HCT116 (cell line): Measurements from ENCODE around the gene MPHOSPH10. TPM values are rescaled to one million over a fixed set of nuclear protein-coding genes. Genes with fewer than 3 reads are reported as not detected.

Source experiments
- ATAC-seq: fragments of 200-7000 bp; cut with Tn5 transposase; 2 replicates; pipeline ENCODE4 v1.9.1; 2020; ENCODE audit warnings: mild to moderate bottlenecking, moderate library complexity
- BruUV-seq: library from RNA; stranded (reverse); fragments of 400-500 nt; replicated peaks from 2 replicates; lab custom pipeline; 2021; lab: Mats Ljungman, UMichigan
- CTCF ChIA-PET: fragments of 300-600 bp; sonication (Branson Sonifier 250); formaldehyde crosslinking; loops from one replicate; lab custom pipeline; 2021; ENCODE audit warnings: antibody characterized with exemption; lab: Charles Lee
- POLR2A ChIA-PET: fragments of 300-600, 350-600 bp; sonication (Branson Sonifier 250); formaldehyde crosslinking; loops from one replicate; lab custom pipeline; 2021; ENCODE audit warnings: antibody characterized with exemption; lab: Charles Lee
- RAD21 ChIA-PET, 2 experiments: fragments of 300-600 bp; sonication (Branson Sonifier 250); formaldehyde crosslinking; loops; one replicate each; lab custom pipeline; 2023; ENCODE audit warnings: low total read pairs in 2 of 2; ENCODE audit not compliant: uncharacterized antibody in 2 of 2, unreplicated experiment in 2 of 2, low non-redundant PET in 1 of 2; lab: Charles Lee
- DNase-seq: peaks from one replicate; pipeline ENCODE4 v3.0.0-alpha.2; 2010; ENCODE audit warnings: low read depth, low spot score
- H2AFZ ChIP-seq: fragments of 200-600 bp; shearing (Covaris generic), sonication (generic); 2 replicates; pipeline ENCODE4 v1.6.1; 2017; ENCODE audit warnings: low read depth, mixed run types, mixed read lengths, antibody characterized with exemption, low read length; ENCODE audit not compliant: poor library complexity, severe bottlenecking
- H3K27ac ChIP-seq: 2 replicates; pipeline ENCODE4 v1.5.1; 2012; ENCODE audit warnings: low read depth, low read length
- H3K27me3 ChIP-seq: fragments of 200-600 bp; sonication (generic); 2 replicates; pipeline ENCODE4 v1.6.1; 2016; ENCODE audit warnings: mixed run types, low read length, mixed read lengths; ENCODE audit not compliant: insufficient read depth
- H3K36me3 ChIP-seq, 2 experiments: fragments of 200-500 bp in 1 of 2; fragments of 200-600 bp in 1 of 2; sonication (Bioruptor generic) in 1 of 2; sonication (generic) in 1 of 2; 2 replicates each; pipeline versions ENCODE4 v1.5.1 to v1.6.1; 2014 to 2016; ENCODE audit warnings: low read length in 2 of 2, inconsistent platforms in 1 of 2, mixed read lengths in 1 of 2, mixed run types in 1 of 2; ENCODE audit not compliant: insufficient read depth in 2 of 2, control insufficient read depth in 1 of 2
- H3K4me1 ChIP-seq, 2 experiments: fragments of 200-600 bp in 1 of 2; sonication (generic) in 1 of 2; 2 replicates each; pipeline versions ENCODE4 v1.5.1 to v1.6.1; 2012 to 2017; ENCODE audit warnings: low read length in 2 of 2, inconsistent platforms in 1 of 2, mild to moderate bottlenecking in 1 of 2, mixed read lengths in 1 of 2, mixed run types in 1 of 2, moderate library complexity in 1 of 2; ENCODE audit not compliant: insufficient read depth in 2 of 2, control insufficient read depth in 1 of 2
- H3K4me2 ChIP-seq: fragments of 200-600 bp; sonication (generic); 2 replicates; pipeline ENCODE4 v1.6.1; 2017; ENCODE audit warnings: mixed run types, low read length, mixed read lengths
- H3K4me3 ChIP-seq, 2 experiments: fragments of 200-600 bp in 1 of 2; sonication (generic) in 1 of 2; replicated peaks in 1 of 2; 2 replicates each; pipeline ENCODE4 v1.5.1; 2011 to 2016; ENCODE audit warnings: low read length in 2 of 2, control low read depth in 1 of 2, low read depth in 1 of 2, mild to moderate bottlenecking in 1 of 2, mixed read lengths in 1 of 2, mixed run types in 1 of 2
- H3K79me2 ChIP-seq: fragments of 200-600 bp; sonication (generic); 2 replicates; pipeline ENCODE4 v1.6.1; 2017; ENCODE audit warnings: mild to moderate bottlenecking, mixed run types, low read length, moderate library complexity, mixed read lengths; ENCODE audit not compliant: insufficient read depth
- H3K9ac ChIP-seq: fragments of 200-600 bp; sonication (generic); 2 replicates; pipeline ENCODE4 v1.6.1; 2016; ENCODE audit warnings: low read length, mixed read lengths
- H3K9me2 ChIP-seq: fragments of 200-600 bp; sonication (generic), shearing (Covaris generic); 2 replicates; pipeline ENCODE4 v1.6.1; 2017; ENCODE audit warnings: mixed run types, mild to moderate bottlenecking, moderate library complexity; ENCODE audit not compliant: insufficient read depth
- H3K9me3 ChIP-seq, 2 experiments: fragments of 200-500 bp in 1 of 2; fragments of 200-600 bp in 1 of 2; sonication (Bioruptor generic) in 1 of 2; sonication (generic) in 1 of 2; 2 replicates each; pipeline ENCODE4 v1.6.1; 2014 to 2017; ENCODE audit warnings: low read length in 2 of 2, mixed read lengths in 2 of 2, inconsistent platforms in 1 of 2, low read depth in 1 of 2, mild to moderate bottlenecking in 1 of 2, mixed run types in 1 of 2, moderate library complexity in 1 of 2; ENCODE audit not compliant: control insufficient read depth in 1 of 2, insufficient read depth in 1 of 2
- H4K20me1 ChIP-seq: fragments of 200-600 bp; sonication (generic), shearing (Covaris generic); 2 replicates; pipeline ENCODE4 v1.6.1; 2017; ENCODE audit warnings: mixed run types, mild to moderate bottlenecking, moderate library complexity; ENCODE audit not compliant: insufficient read depth
- EGR1 ChIP-seq: IDR thresholded peaks from 2 replicates; pipeline ENCODE4 v1.6.1; 2012; ENCODE audit warnings: low read depth
- ELF1 ChIP-seq: IDR thresholded peaks from 2 replicates; pipeline ENCODE4 v1.6.1; 2012; ENCODE audit warnings: low read depth, borderline replicate concordance
- EZH2 ChIP-seq: fragments of 200-600 bp; sonication (generic); IDR thresholded peaks from 2 replicates; pipeline ENCODE4 v1.6.1; 2017; ENCODE audit warnings: antibody characterized with exemption, mixed run types
- EZH2phosphoT487 ChIP-seq: fragments of 200-600 bp; IDR thresholded peaks from 2 replicates; pipeline ENCODE4 v1.6.1; 2018; ENCODE audit warnings: antibody characterized with exemption, borderline replicate concordance
- FOSL1 ChIP-seq: IDR thresholded peaks from 2 replicates; pipeline ENCODE4 v1.6.1; 2012; ENCODE audit warnings: low read depth
- JUND ChIP-seq: IDR thresholded peaks from 2 replicates; pipeline ENCODE4 v1.6.1; 2012
- POLR2A ChIP-seq: IDR thresholded peaks from 2 replicates; pipeline ENCODE4 v1.7.0; 2011; ENCODE audit warnings: borderline replicate concordance; ENCODE audit not compliant: insufficient read depth, insufficient read length; ENCODE audit errors: extremely low read depth
- POLR2AphosphoS5 ChIP-seq: IDR thresholded peaks from 2 replicates; pipeline ENCODE4 v1.6.1; 2011; ENCODE audit warnings: mild to moderate bottlenecking, low read depth, low read length, moderate library complexity
- SRF ChIP-seq: IDR thresholded peaks from 2 replicates; pipeline ENCODE4 v1.6.1; 2012; ENCODE audit warnings: low read depth
- TCF7L2 ChIP-seq: IDR thresholded peaks from 2 replicates; pipeline ENCODE4 v1.7.0; 2011; ENCODE audit warnings: borderline replicate concordance, inconsistent platforms; ENCODE audit not compliant: insufficient read depth, insufficient read length; ENCODE audit errors: extremely low read depth
- intact Hi-C: fragments of 100-400 bp; cut with micrococcal nuclease; formaldehyde crosslinking; loops from 2 replicates; pipeline ENCODE4 v1.10.0; 2022
- total RNA-seq: library from RNA; stranded (reverse); gene quantifications from one replicate; pipeline ENCODE4 v1.2.1, GENCODE V29; 2021; ENCODE audit not compliant: unreplicated experiment
- TF ChIP-seq, protein P1 (sequence below): IDR thresholded peaks from 2 replicates; pipeline ENCODE4 v1.6.1; 2012; ENCODE audit warnings: low read depth

MPHOSPH10 gene
- total RNA-seq, 1 experiment from 2014 or later, result 36.7 TPM

DNA sequence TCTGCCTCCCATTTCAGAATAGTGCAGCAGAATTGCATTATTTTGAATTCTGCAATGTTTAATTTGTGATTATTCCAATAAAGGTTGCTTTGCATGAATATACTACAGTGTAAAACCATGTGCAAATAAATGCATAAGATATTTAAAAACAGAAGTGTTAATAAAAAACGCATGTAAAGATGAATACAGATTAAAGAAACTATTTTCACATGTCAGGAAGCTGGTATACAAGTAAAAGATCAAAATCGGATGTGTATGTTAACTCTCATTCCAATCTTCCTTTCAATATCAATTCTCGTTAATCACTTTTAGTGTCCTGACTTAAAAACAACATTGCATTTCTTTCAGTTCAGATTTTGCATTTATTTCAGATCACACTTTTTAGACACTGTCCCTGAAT lies 3.5 kb upstream of the MPHOSPH10 start:
- TF ChIP-seq SRF, result no peak
- TF ChIP-seq JUND, result no peak
- TF ChIP-seq TCF7L2, result no peak
- no peak for TF ChIP-seq POLR2AphosphoS5
- TF ChIP-seq EZH2phosphoT487, result no peak
- TF ChIP-seq EZH2, result no peak
- TF ChIP-seq EGR1, result no peak
- TF ChIP-seq, protein P1, sequence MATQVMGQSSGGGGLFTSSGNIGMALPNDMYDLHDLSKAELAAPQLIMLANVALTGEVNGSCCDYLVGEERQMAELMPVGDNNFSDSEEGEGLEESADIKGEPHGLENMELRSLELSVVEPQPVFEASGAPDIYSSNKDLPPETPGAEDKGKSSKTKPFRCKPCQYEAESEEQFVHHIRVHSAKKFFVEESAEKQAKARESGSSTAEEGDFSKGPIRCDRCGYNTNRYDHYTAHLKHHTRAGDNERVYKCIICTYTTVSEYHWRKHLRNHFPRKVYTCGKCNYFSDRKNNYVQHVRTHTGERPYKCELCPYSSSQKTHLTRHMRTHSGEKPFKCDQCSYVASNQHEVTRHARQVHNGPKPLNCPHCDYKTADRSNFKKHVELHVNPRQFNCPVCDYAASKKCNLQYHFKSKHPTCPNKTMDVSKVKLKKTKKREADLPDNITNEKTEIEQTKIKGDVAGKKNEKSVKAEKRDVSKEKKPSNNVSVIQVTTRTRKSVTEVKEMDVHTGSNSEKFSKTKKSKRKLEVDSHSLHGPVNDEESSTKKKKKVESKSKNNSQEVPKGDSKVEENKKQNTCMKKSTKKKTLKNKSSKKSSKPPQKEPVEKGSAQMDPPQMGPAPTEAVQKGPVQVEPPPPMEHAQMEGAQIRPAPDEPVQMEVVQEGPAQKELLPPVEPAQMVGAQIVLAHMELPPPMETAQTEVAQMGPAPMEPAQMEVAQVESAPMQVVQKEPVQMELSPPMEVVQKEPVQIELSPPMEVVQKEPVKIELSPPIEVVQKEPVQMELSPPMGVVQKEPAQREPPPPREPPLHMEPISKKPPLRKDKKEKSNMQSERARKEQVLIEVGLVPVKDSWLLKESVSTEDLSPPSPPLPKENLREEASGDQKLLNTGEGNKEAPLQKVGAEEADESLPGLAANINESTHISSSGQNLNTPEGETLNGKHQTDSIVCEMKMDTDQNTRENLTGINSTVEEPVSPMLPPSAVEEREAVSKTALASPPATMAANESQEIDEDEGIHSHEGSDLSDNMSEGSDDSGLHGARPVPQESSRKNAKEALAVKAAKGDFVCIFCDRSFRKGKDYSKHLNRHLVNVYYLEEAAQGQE, result no peak
- no peak for TF ChIP-seq POLR2A
- TF ChIP-seq FOSL1, result no peak
- TF ChIP-seq ELF1, result no peak
- H3K27ac ChIP-seq, result no peak overlapping the region
- ATAC-seq, result no peak
- CTCF ChIA-PET, result interaction anchor here (1.5 kb wide), 1 partner anchor 27 kb away, joined by 5 read pairs; no protein-coding TSS in a partner anchor
- H3K4me3 ChIP-seq, result no peak overlapping the region
- no peaks in the 10 kb centered on the region for H3K9me2 ChIP-seq
- H3K9ac ChIP-seq, result no peak overlapping the region
- RAD21 ChIA-PET, result no interaction called here
- peaks cover 29% of the 10 kb centered on the region for H3K79me2 ChIP-seq
- intact Hi-C loops, result no loop called here
- no TSS peak for BruUV-seq
- no peaks in the 10 kb centered on the region for H4K20me1 ChIP-seq
- no peak for DNase-seq
- H3K9me3 ChIP-seq, result no peaks in the 10 kb centered on the region
- H3K4me1 ChIP-seq, result peaks cover 0 to 19% of the 10 kb centered on the region in 2 experiments; a peak in 2 of 4 replicates
- H2AFZ ChIP-seq, result no peak overlapping the region
- 0 out of 4 replicates have a peak, but pooled peaks cover 0 to 4% of the 10 kb centered on the region in 2 experiments for H3K36me3 ChIP-seq
- H3K27me3 ChIP-seq, result no peaks in the 10 kb centered on the region
- H3K4me2 ChIP-seq, result no peak overlapping the region
- POLR2A ChIA-PET, result no interaction called here
